GM08714 (cell line): ENCODE measurements around the gene DIS3L2.

Experiments used
- H3K4me3 ChIP-seq: fragments of 200-500 bp; sonication (Bioruptor generic); 2 replicates; pipeline ENCODE4 v1.5.1; 2014; ENCODE audit warnings: mild to moderate bottlenecking, low read length, inconsistent platforms
- ZNF274 ChIP-seq: IDR thresholded peaks from 2 replicates; pipeline ENCODE4 v1.6.1; 2012; ENCODE audit warnings: mild to moderate bottlenecking, low read depth, low read length

The DIS3L2 gene

GRCh38 chr2:232342635-232343565 is 381.4 kb downstream of the DIS3L2 start:
- no peak for TF ChIP-seq ZNF274
- no peak overlapping the region for H3K4me3 ChIP-seq

GRCh38 chr2:232343821-232344220 is 382.3 kb downstream of the DIS3L2 start:
- no peak for TF ChIP-seq ZNF274

GRCh38 chr2:232345251-232345650 is 383.7 kb downstream of the DIS3L2 start:
- TF ChIP-seq ZNF274, result no peak
- H3K4me3 ChIP-seq, result no peak overlapping the region

More at GRCh38 chr2:232343821-232344220, 382.3 kb downstream of the DIS3L2 start:
- no peak overlapping the region for H3K4me3 ChIP-seq

GRCh38 chr2:232347369-232347768 is 385.9 kb downstream of the DIS3L2 start:
- H3K4me3 ChIP-seq, result no peak overlapping the region
- no peak for TF ChIP-seq ZNF274

GRCh38 chr2:232348936-232349335 is 387.4 kb downstream of the DIS3L2 start:
- TF ChIP-seq ZNF274, result no peak
- H3K4me3 ChIP-seq, result no peak overlapping the region

DNA sequence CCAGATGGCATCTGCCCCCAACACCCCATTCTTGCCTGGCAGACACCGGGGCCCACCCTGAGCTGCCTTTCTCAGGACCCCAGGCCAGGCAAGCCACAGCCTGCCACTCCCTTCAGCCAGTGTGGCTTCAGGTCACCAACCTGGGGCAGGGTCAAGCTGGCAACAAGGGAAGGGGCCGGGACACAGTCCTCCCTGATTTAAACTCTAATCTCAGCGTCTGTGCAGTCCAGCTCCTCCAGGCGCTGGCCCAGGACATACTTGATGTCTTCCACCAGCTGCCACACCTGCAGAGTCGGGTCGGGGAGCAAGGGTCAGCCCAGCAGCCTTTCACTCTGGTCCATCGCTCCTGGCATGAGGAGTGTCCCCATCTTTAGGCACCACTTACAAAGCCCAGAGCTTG is 388.0 kb downstream of the DIS3L2 start:
- H3K4me3 ChIP-seq, result no peak overlapping the region
- TF ChIP-seq ZNF274, result no peak

- no peak for TF ChIP-seq ZNF274
- H3K4me3 ChIP-seq, result no peak overlapping the region
Measured at GRCh38 chr2:232349946-232350635, 388.6 kb downstream of the DIS3L2 start.

GRCh38 chr2:232350804-232351685 is 389.5 kb downstream of the DIS3L2 start:
- H3K4me3 ChIP-seq, result no peak overlapping the region
- TF ChIP-seq ZNF274, result no peak

- TF ChIP-seq ZNF274, result no peak
- H3K4me3 ChIP-seq, result no peak overlapping the region
Measured at GRCh38 chr2:232351686-232352510, 390.4 kb downstream of the DIS3L2 start.

GRCh38 chr2:232352511-232353091 is 391.1 kb downstream of the DIS3L2 start:
- no peak for TF ChIP-seq ZNF274
- no peak overlapping the region for H3K4me3 ChIP-seq

DNA sequence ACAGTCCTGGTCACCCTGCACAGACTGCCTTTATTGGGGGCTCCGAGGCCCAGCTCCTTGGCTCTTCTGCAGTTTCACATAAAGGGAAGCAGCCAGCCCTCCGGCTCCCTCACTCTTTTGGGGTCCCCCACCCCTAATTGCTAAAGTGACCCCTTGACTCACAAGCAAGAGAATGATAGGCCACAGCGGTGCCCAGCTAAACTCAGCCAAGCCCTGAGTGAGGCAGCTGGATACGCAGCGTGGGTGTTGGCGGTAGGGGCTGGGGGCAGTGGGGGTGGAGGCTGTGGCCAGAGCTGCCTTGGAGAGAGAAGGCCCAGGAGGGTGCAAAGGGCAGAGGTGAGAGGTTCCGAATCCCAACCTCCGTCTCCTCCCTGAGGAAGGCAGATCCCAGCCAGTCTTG is 391.6 kb downstream of the DIS3L2 start:
- no peak for TF ChIP-seq ZNF274
- H3K4me3 ChIP-seq, result no peak overlapping the region

GRCh38 chr2:232353660-232354059 is 392.1 kb downstream of the DIS3L2 start:
- H3K4me3 ChIP-seq, result no peak overlapping the region
- no peak for TF ChIP-seq ZNF274

- H3K4me3 ChIP-seq, result no peak overlapping the region
- no peak for TF ChIP-seq ZNF274
Measured at GRCh38 chr2:232354069-232354468, 392.6 kb downstream of the DIS3L2 start.
